Right lung (tissue), 10 donors: ENCODE measurements around the gene SLC28A3. TPM values are rescaled to one million over a fixed set of nuclear protein-coding genes. Genes with fewer than 3 reads are reported as not detected.
"Not testable (repeated sequence)": the region's sequence is repeated elsewhere in the genome, so short reads cannot be mapped to it uniquely, and the experiment has no call there.

ENCODE experiments used
- DNase-seq, 2 donors: peaks; one replicate each; pipeline ENCODE4 v3.0.0-alpha.2; 2013
- long read RNA-seq, 8 donors: transcript quantifications; one replicate each; lab custom pipeline, GENCODE V29; 2026
- polyA plus RNA-seq, 5 donors: library from polyadenylated mRNA; unstranded; fragments of 120-200 nt; gene quantifications; one replicate each; pipeline versions ENCODE4 v1.2.1 to v1.2.3, GENCODE V29; 2013; ENCODE audit warnings: inconsistent platforms in 1 of 5, low replicate concordance in 1 of 5; ENCODE audit not compliant: insufficient read length in 5 of 5, insufficient read depth in 1 of 5

The SLC28A3 gene, protein sequence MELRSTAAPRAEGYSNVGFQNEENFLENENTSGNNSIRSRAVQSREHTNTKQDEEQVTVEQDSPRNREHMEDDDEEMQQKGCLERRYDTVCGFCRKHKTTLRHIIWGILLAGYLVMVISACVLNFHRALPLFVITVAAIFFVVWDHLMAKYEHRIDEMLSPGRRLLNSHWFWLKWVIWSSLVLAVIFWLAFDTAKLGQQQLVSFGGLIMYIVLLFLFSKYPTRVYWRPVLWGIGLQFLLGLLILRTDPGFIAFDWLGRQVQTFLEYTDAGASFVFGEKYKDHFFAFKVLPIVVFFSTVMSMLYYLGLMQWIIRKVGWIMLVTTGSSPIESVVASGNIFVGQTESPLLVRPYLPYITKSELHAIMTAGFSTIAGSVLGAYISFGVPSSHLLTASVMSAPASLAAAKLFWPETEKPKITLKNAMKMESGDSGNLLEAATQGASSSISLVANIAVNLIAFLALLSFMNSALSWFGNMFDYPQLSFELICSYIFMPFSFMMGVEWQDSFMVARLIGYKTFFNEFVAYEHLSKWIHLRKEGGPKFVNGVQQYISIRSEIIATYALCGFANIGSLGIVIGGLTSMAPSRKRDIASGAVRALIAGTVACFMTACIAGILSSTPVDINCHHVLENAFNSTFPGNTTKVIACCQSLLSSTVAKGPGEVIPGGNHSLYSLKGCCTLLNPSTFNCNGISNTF
- polyA plus RNA-seq: under 1 TPM; 0.20 to 0.95 (median 0.27) TPM
- long read RNA-seq, donor 1: 0 reads
- long read RNA-seq, donor 2: 0 reads
- long read RNA-seq, donor 3: 0 reads
- long read RNA-seq, donor 4: 0 reads
- long read RNA-seq, donor 5: 0 reads
- long read RNA-seq, donor 6: 0 reads
- long read RNA-seq, donor 7: 0 reads
- long read RNA-seq, donor 8: 0 reads

DNA sequence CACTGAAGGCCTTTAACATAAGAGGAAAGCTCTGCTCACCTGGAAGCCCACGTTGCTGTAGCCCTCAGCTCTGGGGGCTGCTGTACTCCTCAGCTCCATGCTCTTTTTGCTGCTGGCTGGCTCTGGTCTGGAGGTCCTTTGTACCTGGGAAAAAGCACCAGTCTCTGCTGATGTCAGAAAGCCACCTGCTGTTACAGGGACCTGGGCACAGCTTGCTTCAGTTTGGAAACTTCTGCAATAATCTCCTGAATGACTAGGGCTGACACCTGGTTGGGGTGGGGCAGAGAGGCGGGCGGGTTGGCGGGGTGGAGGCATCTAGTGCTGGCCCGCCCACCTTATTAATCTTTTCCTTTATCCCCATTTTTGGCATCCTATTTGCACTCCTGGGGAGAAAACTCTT lies at the start of gene SLC28A3:
SLC28A3 (minus strand) TSS at position 224 of the 400 bp plus-strand sequence; CDS start at position 99, 125 bp downstream.
- no peak for DNase-seq

DNA sequence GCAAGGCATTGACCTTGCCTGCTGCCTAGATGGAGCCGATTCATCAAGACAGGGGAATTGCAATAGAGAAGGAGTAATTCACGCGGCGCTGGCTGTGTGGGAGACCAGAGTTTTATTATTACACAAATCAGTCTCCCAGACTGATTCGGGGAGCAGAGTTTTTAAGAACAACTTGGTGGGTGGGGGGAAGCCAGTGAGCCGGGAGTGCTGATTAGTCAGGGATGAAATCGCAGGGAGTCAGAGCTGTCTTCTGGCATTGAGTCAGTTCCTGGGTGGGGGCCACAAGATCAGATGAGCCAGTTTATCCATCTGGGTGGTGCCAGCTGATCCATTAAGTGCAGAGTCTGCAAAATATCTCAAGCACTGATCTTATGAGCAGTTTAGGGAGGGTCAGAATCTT lies 49.7 kb upstream of the SLC28A3 start:
- DNase-seq: not testable (repeated sequence)

DNA sequence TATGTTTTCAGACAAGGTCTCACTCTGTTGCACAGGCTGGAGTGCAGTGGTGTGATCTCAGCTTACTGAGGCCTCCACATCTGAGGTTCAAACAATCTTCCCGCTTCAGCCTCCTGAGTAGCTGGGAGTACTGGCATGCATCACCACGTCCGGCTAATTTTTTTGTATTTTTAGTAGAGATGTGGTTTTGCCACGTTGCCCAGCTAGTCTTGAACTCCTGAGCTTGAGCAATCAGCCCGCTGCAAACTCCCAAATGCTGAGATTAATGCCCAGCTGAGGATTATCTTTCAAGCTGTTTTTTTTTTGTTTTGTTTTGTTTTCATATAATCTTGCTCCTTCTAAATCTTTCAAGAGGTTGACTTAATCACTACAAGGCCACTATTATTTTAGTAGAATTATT lies 47.3 kb upstream of the SLC28A3 start:
- no peak for DNase-seq

DNA sequence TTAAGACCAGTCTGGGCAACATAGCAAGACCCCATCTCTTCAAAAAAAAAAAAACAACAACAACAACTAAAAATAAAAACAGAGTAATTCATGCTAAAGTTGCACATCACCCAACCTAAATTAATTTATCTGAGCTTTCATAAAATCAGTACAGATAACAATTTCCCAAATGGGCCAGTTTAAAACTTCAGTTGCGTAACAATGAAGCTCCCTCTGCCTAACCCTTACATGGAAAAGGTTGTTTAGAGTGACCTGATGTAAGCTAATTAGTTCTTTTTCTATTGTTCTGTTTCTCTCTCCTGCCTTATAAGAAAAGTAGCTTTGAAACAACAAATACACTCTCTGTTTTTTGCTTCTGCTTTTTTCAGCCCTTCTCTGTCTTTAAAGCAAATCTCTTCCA lies 46.2 kb upstream of the SLC28A3 start:
- DNase-seq: no peak

DNA sequence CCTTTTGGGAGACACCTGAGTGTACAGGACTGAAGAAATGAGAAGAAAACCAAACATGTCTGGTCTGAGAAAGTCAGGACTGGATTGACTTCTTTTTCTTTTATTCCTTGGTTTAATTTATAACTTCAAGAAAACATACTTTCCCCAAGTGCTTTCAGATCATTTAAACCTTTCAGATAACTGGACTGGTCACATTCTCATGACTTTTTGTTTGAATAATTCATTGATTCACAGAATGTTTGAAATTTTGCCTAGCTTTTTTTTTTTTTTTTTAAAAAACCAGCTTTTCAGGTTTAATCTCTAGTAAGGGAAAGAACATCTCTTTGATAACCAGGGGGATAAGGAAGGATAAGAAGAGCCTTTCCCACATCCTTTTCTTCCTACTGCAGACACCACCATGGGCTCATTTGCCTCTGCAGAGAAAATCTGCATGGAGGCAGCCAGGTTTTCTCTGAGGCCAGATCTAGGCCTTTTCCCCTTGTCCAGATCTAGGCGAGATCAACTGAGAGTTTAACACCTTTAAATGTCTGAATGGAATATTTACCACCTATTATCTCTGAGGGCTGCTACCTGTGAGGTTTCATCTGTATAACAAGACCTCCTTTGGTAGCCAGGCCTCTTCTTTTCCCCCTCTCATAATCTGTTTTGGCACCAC lies 45.0 kb upstream of the SLC28A3 start:
- peak; percentile 20 to 22 for DNase-seq

DNA sequence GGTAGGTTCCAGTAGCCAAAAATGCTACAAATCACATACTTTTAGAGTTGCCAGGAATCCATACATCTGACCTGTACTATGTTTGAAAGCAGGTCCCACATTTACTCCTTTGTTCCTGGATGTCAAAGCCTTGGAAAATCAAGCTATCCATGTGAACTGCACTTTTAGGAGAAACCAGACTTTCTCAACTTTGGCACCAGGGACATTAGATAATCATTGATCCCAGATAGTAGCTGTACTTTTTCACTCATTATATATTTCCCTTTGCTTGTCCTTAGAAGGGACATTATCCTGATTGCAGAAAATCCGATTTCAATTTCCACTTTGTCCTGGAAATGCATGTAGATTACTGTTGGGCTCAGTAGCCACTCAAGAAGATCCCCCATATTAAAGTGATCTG lies 44.1 kb upstream of the SLC28A3 start:
- no peak for DNase-seq

DNA sequence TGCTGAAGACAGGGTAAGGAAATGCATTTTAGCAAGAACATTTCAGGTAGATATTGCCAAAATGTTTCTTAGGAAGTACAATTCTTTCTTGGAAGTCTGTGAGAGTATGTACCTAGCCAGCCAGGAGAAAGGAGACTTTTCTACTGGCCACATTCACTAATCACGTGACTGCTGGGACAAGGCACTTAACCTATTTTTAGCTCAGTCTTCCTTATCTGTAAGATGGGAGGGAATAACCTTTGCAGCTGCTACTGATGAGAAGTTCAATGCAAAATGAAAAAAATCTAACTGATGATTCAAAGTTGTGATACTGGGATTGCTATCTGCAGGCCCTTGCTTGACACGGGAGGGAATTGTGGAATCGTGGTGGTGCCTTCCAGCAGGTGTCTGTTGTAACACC lies 42.6 kb upstream of the SLC28A3 start:
- no peak for DNase-seq

DNA sequence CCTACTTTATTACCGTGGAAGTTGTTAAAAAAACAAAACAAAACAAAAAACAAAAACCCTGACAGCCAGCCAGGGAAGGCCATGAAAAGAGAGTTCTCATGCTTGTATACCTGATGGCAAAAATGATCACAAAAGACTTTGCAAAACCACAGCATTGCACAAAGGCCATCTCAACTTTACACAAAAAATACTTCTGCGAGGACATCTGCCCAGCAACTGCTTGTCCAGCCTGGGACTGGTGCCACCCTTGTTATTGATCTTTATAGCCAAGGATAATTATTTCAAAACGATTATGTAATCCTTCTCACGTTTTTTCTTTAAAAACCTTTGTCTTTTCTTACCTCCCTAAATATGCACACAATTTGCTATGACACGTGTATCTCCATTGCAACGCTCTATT lies 42.2 kb upstream of the SLC28A3 start:
- DNase-seq: no peak

DNA sequence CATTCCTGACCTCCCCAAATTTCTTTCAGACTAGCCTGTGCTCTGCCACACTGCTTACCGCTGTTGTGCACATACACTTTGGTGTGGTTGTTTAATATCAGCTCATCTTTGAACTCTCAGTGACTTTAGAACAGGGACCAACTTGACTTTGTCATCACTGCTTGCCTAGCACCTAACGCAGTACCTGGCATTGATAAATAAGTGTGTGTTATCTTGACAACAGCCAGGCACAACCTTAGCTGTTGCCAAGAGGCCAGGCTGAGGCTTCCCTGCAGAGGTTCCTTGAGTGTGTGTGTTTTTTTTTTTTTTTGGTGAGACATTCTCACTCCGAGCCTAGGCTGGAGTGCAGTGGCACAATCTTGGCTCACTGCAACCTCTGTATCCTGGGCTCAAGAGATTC lies 41.0 kb upstream of the SLC28A3 start:
- no peak for DNase-seq

DNA sequence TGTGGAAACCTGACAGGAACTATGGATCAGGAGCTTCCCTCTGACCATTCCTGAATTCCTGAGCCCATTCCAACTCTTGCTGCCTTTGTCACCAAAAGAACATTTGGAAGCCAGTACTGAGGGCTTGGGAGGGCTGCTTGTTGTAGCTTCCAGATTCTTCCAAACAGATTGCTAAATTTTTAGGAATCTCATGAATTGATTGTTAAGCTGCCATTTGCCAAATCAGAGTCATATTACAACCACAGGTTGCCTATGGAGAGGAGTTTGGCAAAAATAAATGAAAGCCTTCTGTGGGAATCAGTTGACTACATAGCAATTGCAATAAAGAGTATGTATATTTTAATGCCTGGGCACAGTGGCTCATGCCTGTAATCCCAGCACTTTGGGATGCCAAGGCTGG lies 39.2 kb upstream of the SLC28A3 start:
- DNase-seq: no peak

DNA sequence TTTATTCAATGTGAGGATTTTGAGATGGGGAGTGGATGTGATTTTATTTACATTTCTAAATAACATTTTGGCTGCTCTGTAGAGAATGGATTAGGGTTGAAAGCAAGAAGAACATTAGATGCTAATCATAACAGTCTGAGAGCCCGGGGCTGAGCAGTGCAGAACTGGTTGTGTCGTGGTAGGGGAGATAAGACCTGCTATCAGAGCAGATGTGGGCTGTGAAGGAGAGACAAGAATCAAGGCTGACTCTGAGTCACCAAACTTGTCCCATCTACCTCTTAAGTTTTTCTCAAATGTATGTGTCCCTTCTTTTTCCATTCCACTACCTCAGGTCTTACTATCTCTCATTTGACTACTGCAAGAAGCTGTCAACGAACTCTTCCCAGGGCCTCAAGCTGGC lies 35.4 kb upstream of the SLC28A3 start:
- no peak for DNase-seq

DNA sequence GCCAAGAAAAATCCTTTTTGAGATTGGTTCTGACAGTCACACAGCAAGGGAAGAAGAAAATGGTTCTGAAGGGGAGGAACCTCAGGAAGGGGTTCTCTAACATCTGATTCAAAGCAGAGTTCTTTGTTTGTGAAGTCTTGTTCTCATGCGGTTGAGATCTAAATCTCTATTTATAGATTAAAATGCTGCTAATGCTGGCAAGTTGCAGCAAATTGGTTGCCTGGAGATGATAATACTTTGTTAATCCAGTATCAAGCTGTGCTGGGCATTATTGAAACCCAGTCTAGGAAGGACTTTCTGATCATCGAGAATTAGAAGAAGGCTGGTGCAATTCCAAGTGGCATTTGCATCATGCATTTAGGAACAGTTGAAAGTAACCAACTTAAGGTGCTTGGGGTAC lies 34.0 kb upstream of the SLC28A3 start:
- DNase-seq: no peak

DNA sequence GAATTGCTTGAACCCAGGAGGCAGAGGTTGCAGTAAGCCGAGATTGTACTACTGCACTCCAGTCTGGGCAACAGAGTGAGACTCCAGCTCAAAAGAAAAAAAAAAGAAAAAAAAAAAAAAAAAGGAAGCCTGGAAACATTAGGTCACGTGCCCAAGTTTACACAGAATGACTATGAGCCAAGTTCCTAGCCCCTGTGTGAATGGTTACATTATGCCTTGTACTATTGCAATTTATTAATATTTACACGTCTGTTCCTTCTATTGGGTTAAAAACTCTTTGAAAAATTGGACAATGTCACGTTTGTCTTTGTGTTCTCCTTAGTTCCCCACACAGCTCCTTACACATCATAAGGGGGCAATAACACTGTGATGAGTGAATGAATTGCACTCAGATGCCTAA lies 33.5 kb upstream of the SLC28A3 start:
- DNase-seq: peak in 1 of 2 donors; percentile 6

DNA sequence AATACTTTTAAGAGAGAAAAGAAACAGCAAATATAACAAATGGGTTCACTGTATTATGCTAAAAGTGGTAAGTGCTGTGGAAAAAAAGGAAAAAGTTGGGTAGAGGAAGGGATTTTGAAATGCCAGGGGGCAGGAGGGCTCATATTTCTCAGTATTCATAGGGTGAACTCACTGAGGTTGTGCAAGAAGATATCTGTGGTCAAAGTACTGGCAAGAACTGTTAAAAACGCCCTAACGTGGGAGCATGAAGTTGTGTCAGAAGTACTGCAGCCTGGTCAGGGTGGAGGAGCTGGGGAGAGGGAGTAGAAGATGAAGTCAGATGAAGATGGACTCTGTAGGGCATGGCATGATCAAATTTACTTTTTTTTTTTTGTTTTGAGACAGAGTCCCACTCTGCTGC lies 31.2 kb upstream of the SLC28A3 start:
- peak in 1 of 2 donors; percentile 3 for DNase-seq

DNA sequence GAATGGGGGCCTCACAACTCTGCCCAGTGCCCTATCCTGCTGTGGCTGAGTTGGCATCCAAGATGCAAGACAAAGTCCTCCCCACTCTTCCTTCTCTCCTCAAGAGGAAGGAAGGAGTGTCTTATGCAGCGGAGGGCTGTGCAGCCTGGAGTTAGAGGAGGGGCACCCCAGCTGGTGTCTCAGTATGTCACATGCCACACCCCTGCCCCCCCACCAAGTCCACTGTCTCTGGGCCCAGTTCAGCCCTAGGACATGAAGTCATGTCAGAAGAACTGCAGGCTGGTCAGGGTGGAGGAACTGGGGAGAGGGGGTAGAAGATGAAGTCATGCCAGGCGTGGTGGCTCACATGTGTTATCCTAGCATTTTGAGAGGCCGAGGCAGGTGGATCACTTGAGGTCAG lies 28.0 kb upstream of the SLC28A3 start:
- DNase-seq: no peak

DNA sequence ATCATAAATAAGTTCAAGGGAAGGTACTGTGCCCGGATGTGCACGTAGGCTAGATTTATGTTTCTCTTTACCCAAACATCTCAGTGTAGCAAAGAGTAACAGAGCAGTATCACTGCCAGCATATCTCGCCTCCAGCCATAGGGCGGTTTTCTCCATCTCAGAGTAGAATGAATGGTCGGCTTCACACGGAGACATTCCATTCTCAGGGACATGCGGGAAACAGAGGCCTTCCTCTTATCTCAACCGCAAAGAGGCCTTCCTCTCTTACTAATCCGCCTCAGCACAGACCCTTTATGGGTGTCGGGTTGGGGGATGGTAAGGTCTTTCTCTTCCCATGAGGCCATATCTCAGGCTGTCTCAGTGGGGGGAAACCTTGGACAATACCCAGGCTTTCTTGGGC lies 27.2 kb upstream of the SLC28A3 start:
- DNase-seq: not testable (repeated sequence)

DNA sequence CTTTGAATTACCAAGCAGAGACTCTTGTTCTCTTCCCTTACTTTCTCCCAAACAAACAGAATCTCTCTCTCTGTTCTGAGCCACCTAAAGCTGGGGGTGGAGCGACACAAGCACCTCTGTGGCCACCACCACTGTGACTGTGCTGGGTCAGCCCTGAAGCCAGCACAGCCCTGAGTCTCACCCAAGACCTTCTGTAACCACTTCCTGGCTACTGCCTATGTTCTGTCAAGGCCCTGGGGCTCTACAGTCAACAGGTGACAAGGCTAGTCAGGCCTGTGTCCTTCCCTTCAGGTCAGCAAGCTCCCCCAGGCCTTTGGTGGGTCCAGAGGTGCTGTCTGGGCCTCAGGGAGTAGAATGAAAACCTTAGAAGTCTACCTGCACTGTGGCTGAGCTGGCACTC lies 26.1 kb upstream of the SLC28A3 start:
- no peak for DNase-seq

DNA sequence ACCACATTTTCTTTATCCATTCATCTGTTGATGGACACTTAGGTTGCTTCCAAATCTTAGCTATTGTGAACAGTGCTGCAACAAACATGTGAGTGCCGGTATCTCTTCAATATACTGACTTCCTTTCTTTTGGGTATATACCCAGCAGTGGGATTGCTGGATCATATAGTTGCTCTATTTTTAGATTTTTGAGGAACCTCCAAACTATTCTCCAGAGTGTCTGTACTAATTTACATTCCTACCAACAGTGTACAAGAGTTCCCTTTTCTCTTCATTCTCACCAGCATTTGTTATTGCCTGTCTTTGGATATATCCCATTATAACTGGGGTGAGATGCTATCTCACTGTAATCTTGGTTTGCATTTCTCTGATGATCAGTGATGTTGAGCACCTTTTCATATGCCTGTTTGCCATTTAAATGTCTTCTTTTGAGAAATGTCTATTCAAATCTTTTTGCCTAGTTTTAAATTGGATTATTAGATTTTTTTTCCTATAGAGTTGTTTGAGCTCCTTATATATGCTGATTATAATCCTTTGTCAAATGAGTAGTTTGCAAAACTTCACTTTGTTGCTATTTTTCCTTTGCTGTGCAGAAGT lies 24.4 kb upstream of the SLC28A3 start:
- DNase-seq: not testable (repeated sequence)

DNA sequence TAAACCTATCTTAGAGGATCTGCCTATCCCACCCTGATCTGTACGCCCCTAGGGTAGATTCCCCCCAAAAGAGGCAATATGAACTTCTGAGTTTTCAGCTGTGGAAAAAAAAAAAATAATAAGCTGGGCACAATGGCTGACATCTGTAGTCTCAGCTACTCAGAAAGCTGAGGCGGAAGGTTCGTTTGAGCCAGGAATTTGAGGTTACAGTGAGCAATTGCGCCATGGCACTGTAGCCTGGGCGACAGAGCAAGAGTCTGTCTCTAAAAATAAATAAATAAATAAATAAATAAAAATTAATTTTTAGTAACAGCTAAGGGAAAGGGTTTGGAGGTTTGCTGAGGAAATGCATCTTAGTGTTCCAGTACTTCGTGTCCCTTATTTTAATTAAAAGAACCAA lies 21.1 kb upstream of the SLC28A3 start:
- DNase-seq: no peak

DNA sequence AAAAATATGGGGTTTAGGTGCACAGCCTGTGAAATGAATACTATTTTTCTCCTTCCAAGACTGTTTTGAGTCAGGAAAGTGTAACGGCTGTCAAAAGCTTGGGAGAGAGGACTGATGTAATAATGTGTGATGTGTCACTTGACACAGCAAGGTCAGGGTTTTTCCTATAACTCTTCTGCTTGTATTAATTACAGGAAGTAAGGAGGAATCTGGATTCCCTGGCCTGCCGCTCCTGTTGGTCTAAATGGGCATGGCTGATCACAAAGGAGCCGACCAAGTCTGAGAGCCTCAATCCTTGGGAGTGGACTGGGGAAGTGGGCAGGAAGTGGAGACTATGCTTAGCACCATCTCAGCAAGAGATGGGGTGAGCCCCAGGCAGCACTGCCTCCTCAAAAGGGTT lies 16.7 kb upstream of the SLC28A3 start:
- no peak for DNase-seq

DNA sequence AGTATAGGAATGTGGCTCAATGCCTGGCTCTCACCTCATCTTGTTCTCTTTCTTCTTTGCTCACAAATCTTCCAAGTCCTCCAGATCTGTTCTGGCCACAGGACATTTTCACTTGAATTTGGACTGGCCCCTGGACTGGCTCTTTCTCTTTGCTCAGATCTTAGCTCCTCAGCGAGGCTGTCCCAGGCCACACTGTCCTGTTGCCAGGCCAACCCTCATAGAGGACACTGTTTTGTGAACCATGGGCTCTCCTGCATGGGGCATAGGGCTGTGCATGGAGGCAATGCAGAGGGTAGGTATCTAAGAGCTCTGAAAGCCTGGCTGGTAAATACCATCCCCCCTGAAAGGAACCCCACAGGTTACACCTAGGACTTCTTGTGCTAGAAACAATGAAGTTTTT lies 13.5 kb upstream of the SLC28A3 start:
- DNase-seq: no peak

DNA sequence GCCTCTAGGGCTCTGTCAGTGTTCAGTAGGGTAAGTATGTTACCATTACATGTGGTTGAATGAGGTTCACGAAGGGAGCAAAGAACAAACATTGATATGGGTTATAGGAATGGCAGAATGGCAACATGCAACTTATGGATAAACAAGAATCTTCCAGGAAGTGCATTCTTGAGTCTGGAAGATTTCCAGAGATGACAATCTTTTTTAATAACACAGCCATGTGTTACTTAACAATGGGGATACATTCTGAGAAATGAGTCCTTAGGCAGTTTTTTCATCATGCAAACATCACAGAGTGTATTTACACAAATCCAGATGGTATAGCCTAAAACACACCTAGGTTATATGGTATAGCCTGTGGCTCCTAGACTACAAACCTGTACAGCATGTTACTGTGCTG lies 9.1 kb upstream of the SLC28A3 start:
- no peak for DNase-seq
